ENCODE data around the gene CRY1.

DNA sequence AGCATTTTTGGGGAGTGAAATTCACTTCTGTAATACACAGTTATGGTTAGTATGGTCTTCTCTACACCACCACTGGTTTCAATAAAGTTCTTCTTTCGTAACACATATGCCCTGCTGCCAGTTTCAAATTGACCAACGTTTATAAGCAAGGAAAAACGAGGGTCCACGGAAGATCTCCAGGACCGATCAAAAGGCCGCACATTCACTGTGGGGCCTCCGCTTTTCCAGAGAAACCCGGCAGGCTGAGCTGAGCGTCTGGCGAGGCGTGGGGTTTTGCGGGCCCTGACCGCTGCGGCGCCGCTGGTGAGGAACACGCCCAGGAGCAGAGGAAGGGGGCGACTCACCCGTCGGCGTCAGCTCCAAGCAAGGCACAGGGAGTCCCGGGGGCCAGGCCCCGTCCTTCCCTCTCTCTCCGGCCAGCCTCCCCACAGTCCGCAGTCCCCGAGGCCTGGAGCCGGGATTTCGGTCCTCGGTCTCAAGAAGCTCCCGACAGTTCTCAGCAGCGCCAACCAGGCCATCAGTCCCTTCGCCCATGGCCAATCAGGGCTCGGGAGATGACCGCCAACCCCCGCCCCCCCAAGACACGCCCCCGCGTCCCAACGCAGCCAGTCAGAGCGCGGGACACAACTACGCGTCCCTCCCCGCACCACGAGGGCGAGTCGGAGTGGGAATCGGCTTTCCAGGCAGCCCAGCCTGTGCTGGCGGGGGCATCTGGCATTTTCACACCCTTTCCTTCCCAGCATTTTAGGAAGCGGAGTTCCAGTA, 106.5 kb downstream of the CRY1 start, which contains the start of gene MTERF2:
- TF ChIP-seq, protein P1, sequence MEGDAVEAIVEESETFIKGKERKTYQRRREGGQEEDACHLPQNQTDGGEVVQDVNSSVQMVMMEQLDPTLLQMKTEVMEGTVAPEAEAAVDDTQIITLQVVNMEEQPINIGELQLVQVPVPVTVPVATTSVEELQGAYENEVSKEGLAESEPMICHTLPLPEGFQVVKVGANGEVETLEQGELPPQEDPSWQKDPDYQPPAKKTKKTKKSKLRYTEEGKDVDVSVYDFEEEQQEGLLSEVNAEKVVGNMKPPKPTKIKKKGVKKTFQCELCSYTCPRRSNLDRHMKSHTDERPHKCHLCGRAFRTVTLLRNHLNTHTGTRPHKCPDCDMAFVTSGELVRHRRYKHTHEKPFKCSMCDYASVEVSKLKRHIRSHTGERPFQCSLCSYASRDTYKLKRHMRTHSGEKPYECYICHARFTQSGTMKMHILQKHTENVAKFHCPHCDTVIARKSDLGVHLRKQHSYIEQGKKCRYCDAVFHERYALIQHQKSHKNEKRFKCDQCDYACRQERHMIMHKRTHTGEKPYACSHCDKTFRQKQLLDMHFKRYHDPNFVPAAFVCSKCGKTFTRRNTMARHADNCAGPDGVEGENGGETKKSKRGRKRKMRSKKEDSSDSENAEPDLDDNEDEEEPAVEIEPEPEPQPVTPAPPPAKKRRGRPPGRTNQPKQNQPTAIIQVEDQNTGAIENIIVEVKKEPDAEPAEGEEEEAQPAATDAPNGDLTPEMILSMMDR (IDR thresholded peaks at IDR 0.05 in 4 of 5, conservative IDR thresholded peaks at IDR 0.05 in 1 of 5): no peak
- TF ChIP-seq POLR2A (IDR thresholded peaks at IDR 0.05): peak; percentile 77 to 86

Measured in gastrocnemius medialis (tissue), 4 donors.